ENCODE results near the gene EXOSC1. TPM values are rescaled to one million over a fixed set of nuclear protein-coding genes. Genes with fewer than 3 reads are reported as not detected.

EXOSC1 gene
- total RNA-seq, 1 experiment from 2014 or later: 27.0 TPM

- ChIA-PET POLR2A (ENCODE audit: unreplicated experiment) (interaction anchor here (0.6 kb wide), 1 partner anchor 18 kb away, joined by 13 read pairs; no protein-coding TSS in a partner anchor), CTCF (no interaction called here)
- H3K9me3 ChIP-seq (ENCODE audit: insufficient read depth, low read depth): no peaks in the 10 kb centered on the region
- intact Hi-C loops (cut with micrococcal nuclease; ENCODE audit: unreplicated experiment): no loop called here
- no peaks in the 10 kb centered on the region for H3K36me3 ChIP-seq (ENCODE audit: low read depth)
- no peaks in the 10 kb centered on the region for H3K9me2 ChIP-seq (ENCODE audit: insufficient read depth)
- no peak for DNase-seq
- H3K4me2 ChIP-seq: no peak overlapping the region
- no peak overlapping the region for H2AFZ ChIP-seq
- no peak overlapping the region for H3K27ac ChIP-seq
- H3K4me1 ChIP-seq (replicated peaks; ENCODE audit: insufficient read depth): no peaks in the 10 kb centered on the region
- H3F3A ChIP-seq (ENCODE audit: insufficient read depth, low read depth): peaks cover 3% of the 10 kb centered on the region; the same call in 1 of the 2 replicates
- peaks cover 10% of the 10 kb centered on the region for H3K79me2 ChIP-seq (ENCODE audit: low read depth)
- no peak overlapping the region for H3K4me3 ChIP-seq
- H4K20me1 ChIP-seq (ENCODE audit: insufficient read depth): no peaks in the 10 kb centered on the region
- TF ChIP-seq, protein P1, sequence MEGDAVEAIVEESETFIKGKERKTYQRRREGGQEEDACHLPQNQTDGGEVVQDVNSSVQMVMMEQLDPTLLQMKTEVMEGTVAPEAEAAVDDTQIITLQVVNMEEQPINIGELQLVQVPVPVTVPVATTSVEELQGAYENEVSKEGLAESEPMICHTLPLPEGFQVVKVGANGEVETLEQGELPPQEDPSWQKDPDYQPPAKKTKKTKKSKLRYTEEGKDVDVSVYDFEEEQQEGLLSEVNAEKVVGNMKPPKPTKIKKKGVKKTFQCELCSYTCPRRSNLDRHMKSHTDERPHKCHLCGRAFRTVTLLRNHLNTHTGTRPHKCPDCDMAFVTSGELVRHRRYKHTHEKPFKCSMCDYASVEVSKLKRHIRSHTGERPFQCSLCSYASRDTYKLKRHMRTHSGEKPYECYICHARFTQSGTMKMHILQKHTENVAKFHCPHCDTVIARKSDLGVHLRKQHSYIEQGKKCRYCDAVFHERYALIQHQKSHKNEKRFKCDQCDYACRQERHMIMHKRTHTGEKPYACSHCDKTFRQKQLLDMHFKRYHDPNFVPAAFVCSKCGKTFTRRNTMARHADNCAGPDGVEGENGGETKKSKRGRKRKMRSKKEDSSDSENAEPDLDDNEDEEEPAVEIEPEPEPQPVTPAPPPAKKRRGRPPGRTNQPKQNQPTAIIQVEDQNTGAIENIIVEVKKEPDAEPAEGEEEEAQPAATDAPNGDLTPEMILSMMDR (conservative IDR thresholded peaks at IDR 0.05): no peak
- TF ChIP-seq EZH2 (IDR thresholded peaks at IDR 0.05; ENCODE audit: low read depth): no peak
- H3K27me3 ChIP-seq (ENCODE audit: insufficient read depth, low read depth): no peaks in the 10 kb centered on the region
- no TSS peak for BruUV-seq (replicated peaks)
These were observed 8.7 kb upstream of the EXOSC1 start for GRCh38 chr10:97454330-97455036.

- H3K9me2 ChIP-seq (ENCODE audit: insufficient read depth): no peaks in the 10 kb centered on the region
- H3K36me3 ChIP-seq (ENCODE audit: low read depth): no peaks in the 10 kb centered on the region
- intact Hi-C loops (cut with micrococcal nuclease; ENCODE audit: unreplicated experiment): no loop called here
- H3K27ac ChIP-seq: no peak overlapping the region
- ChIA-PET POLR2A (ENCODE audit: unreplicated experiment) (no interaction called here), CTCF (no interaction called here)
- no peaks in the 10 kb centered on the region for H3K27me3 ChIP-seq (ENCODE audit: insufficient read depth, low read depth)
- H3K4me2 ChIP-seq: no peak overlapping the region
- no peaks in the 10 kb centered on the region for H4K20me1 ChIP-seq (ENCODE audit: insufficient read depth)
- no peak overlapping the region for H2AFZ ChIP-seq
- no peaks in the 10 kb centered on the region for H3K9me3 ChIP-seq (ENCODE audit: insufficient read depth, low read depth)
- DNase-seq: no peak
- TF ChIP-seq EZH2 (IDR thresholded peaks at IDR 0.05; ENCODE audit: low read depth): no peak
- TF ChIP-seq, protein P1 (conservative IDR thresholded peaks at IDR 0.05): no peak
- peaks cover 16% of the 10 kb centered on the region; the same call in 1 of the 2 replicates for H3K4me1 ChIP-seq (replicated peaks; ENCODE audit: insufficient read depth)
- H3K79me2 ChIP-seq (ENCODE audit: low read depth): peaks cover 27% of the 10 kb centered on the region
- H3F3A ChIP-seq (ENCODE audit: insufficient read depth, low read depth): peaks cover 7% of the 10 kb centered on the region; the same call in 1 of the 2 replicates
- BruUV-seq (replicated peaks): no TSS peak
- H3K4me3 ChIP-seq: no peak overlapping the region
These were observed 6.5 kb upstream of the EXOSC1 start for GRCh38 chr10:97452352-97452751.

DNA sequence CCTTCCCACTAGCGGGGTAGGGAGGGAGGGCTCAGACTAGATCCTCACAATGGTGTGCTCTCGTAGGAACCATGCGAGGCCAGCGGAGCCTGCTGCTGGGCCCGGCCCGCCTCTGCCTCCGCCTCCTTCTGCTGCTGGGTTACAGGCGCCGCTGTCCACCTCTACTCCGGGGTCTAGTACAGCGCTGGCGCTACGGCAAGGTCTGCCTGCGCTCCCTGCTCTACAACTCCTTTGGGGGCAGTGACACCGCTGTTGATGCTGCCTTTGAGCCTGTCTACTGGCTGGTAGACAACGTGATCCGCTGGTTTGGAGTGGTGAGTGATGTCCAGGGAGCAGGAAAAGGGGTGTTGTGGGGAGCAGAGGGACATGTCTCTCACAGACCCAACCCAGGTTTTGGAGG lies 5.8 kb upstream of the EXOSC1 start:
- Histone ChIP-seq H3K27ac (no peak overlapping the region), H3K4me2 (no peak overlapping the region), H3K9me3 (ENCODE audit: insufficient read depth, low read depth) (no peaks in the 10 kb centered on the region), H3F3A (ENCODE audit: insufficient read depth, low read depth) (peaks cover 7% of the 10 kb centered on the region; the same call in 1 of the 2 replicates), H4K20me1 (ENCODE audit: insufficient read depth) (no peaks in the 10 kb centered on the region), H3K36me3 (ENCODE audit: low read depth) (no peaks in the 10 kb centered on the region), H2AFZ (no peak overlapping the region), H3K79me2 (ENCODE audit: low read depth) (peaks cover 34% of the 10 kb centered on the region), H3K9me2 (ENCODE audit: insufficient read depth) (no peaks in the 10 kb centered on the region), H3K27me3 (ENCODE audit: insufficient read depth, low read depth) (no peaks in the 10 kb centered on the region), H3K4me1 (replicated peaks; ENCODE audit: insufficient read depth) (peaks cover 22% of the 10 kb centered on the region), H3K4me3 (no peak overlapping the region)
- no peak for DNase-seq
- no TSS peak for BruUV-seq (replicated peaks)
- TF ChIP-seq EZH2 (IDR thresholded peaks at IDR 0.05; ENCODE audit: low read depth): no peak
- TF ChIP-seq, protein P1 (conservative IDR thresholded peaks at IDR 0.05): no peak
- intact Hi-C loops (cut with micrococcal nuclease; ENCODE audit: unreplicated experiment): no loop called here
- CTCF ChIA-PET: no interaction called here
- POLR2A ChIA-PET (ENCODE audit: unreplicated experiment): no interaction called here

All from PC-9 (cell line).